Ishikawa (cell line): ENCODE results near the gene DIS3L2.

Source experiments
- CEBPB ChIP-seq: IDR thresholded peaks from 2 replicates; pipeline ENCODE4 v1.6.1; 2012
- CREB1 ChIP-seq: IDR thresholded peaks from 2 replicates; pipeline ENCODE4 v1.6.1; 2012; ENCODE audit warnings: low read depth
- EGR1 ChIP-seq: IDR thresholded peaks from 2 replicates; pipeline ENCODE4 v1.6.1; 2012
- FOXM1 ChIP-seq: IDR thresholded peaks from 2 replicates; pipeline ENCODE4 v1.6.1; 2012; ENCODE audit warnings: low read depth, borderline replicate concordance
- MAX ChIP-seq: IDR thresholded peaks from 2 replicates; pipeline ENCODE4 v1.6.1; 2012
- NFIC ChIP-seq: IDR thresholded peaks from 2 replicates; pipeline ENCODE4 v1.6.1; 2012
- TAF1 ChIP-seq: IDR thresholded peaks from 2 replicates; pipeline ENCODE4 v1.6.1; 2012; ENCODE audit warnings: low read depth, mild to moderate bottlenecking
- TEAD4 ChIP-seq: IDR thresholded peaks from 2 replicates; pipeline ENCODE4 v1.6.1; 2012
- USF1 ChIP-seq: IDR thresholded peaks from 2 replicates; pipeline ENCODE4 v1.6.1; 2012
- ZBTB7A ChIP-seq: IDR thresholded peaks from 2 replicates; pipeline ENCODE4 v1.6.1; 2012; ENCODE audit warnings: low read depth

GRCh38 chr2:232376713-232377112 lies 415.2 kb downstream of the DIS3L2 start:
- no peak for TF ChIP-seq MAX
- TF ChIP-seq NFIC, result no peak
- no peak for TF ChIP-seq FOXM1
- no peak for TF ChIP-seq TAF1
- TF ChIP-seq ZBTB7A, result no peak
- TF ChIP-seq CEBPB, result no peak
- no peak for TF ChIP-seq USF1
- TF ChIP-seq CREB1, result no peak
- no peak for TF ChIP-seq TEAD4
- no peak for TF ChIP-seq EGR1
